A204.1 (cell line): Measurements from ENCODE around the gene ANO6.
"Not testable (repeated sequence)": the region's sequence is repeated elsewhere in the genome, so short reads cannot be mapped to it uniquely, and the experiment has no call there.

Experiments used
- FAIRE-seq: peaks from 2 replicates; lab custom pipeline; 2012; peaks lifted over from hg19 to GRCh38; lab: Jason Lieb, UNC

ANO6 gene

DNA sequence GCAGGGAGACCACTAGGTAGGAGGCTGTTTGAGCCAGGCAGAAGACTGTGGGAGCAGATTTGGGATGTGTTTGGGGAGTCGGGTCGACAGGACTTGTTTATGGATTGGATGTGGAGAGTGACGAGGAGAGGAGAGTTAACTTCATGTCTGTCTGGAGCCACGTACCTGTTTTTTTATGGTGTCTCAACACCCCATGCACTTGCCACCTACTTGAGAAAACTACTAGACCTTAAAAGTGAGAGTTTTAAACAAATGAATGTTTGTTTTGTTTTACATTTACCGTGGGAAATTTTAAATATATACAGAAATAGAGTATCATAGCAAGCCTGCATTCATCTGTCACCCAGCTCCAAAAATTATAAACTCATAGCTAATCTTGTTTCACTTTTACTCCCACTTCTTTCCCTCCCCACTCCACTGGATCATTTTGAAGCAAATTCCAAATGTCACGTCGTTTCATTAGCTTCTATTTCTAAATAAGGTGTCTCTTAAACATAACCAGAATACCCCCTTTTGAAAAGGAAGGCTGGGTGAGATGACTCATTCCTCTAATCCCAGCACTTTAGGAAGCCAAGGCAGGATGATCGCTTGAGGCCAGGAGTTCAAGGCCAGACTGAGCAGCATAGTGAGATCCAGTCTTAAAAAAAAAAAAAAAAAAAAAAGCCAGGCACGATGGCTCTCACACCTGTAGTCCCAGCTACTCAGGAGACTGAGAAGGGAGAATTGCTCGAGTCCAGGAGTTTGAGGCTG is 136.2 kb downstream of the ANO6 start:
- FAIRE-seq: no peak

DNA sequence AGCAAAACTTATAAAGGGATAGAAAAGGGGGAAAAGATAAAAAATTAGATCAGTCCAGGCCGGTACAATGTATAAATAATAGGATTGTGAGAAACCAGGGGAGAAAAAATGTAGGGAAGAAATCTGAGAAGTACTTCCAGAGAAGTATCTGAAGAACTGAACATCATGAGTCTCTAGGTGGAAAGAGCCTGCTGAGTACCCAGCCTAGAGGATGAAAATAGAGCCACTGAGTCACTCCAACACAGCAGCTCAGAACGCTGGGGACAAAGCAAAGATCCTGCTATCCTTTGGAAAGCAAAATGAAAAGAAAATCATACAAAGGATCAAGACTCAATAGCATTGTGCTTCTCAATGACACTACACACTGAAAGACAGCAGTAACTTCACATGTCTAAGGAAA is 138.0 kb downstream of the ANO6 start:
- FAIRE-seq: no peak

DNA sequence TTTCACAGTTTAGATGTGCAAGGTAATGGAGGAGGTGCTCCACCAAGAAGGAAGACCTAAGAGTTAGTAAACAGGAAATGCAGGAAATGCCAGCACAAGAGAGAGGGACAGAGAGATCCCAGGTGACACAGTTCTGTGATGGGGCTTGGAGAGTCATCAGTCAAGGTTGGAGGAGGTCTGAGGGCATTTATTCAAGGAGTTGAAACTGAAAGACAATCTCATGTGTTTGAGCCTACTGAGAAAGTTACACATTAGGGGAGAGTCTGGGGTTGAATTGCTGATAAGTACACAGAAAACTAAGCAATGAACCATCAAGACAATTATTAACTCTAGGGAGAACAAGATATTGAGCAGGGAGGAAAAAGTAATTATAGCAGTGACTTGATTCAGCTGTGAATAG is 138.5 kb downstream of the ANO6 start:
- no peak for FAIRE-seq

DNA sequence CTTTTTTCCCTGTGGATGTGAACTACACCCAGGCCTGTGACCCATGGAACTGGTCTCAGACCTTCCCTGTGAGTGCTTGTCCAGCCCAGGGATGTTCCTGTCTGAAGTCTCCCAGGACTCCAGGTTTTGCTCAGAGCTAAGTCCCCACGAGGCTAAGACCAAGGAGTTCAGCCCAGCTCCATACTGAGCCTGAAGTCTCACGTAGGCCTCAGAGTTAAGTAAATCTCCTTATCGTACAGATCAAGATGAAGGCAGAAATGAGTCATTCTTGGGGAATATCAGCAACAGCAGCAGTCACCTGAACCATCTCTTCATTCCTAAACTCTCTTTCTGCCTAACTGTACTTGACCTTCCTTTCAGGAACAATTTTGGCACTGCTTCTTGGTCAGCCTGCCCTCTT is 139.8 kb downstream of the ANO6 start:
- FAIRE-seq: no peak

DNA sequence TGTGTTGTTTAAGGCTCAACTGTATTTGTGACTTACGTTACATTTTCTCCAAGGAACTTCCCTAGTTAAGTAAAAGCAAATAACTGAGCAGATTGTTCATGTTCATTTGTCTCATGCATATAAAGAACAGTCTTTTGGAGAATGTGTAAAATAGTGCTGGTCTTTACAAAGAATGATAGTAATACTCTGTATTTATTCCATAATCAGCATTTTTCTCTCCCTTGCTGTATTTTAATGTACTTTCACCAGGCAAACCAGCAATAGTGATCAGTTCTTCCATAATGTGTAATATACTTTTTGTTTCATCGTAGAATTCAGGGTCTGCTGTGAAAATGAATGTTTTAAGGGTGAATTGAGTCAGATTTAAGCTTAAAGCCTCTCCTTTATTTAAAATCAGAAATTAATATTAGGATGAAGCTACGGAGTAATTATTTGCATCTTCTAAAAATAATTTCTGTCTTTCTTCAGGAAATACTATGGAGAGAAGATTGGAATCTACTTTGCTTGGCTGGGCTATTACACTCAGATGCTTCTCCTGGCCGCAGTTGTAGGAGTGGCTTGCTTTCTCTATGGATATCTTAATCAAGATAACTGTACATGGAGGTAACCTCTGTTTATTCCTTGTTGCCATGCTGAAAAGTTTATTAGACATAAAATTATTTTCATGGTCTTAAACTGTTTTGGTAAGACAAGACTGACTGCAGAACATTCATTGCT is 141.1 kb downstream of the ANO6 start:
- FAIRE-seq: no peak

DNA sequence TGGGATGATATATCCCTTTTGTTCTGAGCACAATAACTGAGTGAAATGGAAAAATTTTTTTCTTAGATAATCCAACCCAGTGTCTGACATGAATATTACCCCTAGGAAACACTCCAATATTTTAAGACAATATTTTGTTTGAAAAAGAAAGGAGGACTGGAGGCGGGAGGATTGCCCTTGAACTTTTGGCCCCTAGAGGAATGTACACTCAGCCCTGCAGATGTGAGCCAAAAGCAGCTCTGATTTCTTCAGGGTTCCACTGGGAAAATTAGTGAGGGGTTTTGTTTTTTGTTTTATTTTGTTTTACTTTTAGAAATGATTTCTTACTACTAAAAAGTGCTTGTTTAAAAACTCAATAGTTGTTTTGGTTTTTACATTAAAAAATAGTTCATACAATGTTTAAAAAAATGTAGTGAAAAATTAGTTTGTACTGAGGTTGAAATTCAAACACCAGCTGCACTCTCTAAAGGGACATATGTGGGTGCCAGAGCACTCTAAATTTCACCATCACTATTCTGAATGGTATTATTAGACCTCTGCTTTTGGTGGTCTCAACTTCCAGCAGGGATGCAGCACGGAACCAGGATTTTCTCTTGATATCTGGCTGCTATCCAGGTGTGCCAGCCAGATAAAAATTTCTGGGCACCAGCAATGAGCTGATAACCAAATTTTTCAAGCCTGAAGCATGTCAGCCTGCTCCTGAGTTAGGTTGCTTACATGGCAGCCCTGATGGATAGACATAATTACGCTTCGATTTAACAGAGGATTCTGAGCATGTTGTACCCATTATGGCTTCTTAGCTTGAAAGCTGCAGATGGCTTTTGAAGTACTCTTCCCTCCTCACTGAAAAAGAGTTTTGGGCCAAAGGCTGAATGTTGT is 141.9 kb downstream of the ANO6 start:
- FAIRE-seq: no peak

DNA sequence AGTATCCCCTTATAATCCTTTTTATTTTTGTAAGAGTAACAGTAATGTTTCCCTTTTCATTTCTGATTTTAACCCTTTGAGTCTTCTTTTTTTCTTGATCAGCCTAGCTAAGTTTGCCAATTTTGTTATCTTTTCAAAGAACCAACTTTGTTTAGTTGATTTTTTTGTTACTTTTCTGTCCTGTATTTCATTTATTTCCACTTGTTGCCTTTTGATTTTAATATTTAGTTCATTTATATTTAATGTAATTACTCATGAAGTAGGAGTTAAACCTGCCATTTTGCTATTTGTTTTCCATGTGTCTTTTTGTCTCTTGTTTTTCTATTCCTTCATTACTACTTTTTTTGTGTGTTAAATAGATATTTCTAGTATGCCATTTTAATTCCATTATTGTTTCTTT is 146.4 kb downstream of the ANO6 start:
- no peak for FAIRE-seq

DNA sequence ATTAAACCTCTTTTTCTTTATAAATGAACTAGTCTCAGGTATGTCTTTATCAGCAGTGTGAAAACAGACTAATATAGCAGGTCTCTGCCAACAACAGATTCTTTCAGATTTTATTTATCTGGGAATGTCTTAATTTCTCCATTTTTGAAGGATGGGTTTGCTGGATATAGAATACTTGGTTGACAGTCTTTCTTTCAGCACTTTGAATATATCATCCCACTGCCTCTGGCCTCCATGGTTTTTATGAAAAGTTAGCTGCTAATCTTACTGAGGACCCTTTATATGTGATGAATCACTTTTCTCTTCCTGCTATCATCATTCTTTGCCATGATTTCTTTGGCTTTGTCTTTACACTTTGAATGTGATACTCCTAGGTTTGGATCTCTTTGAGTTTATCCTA is 148.0 kb downstream of the ANO6 start:
- FAIRE-seq: no peak

DNA sequence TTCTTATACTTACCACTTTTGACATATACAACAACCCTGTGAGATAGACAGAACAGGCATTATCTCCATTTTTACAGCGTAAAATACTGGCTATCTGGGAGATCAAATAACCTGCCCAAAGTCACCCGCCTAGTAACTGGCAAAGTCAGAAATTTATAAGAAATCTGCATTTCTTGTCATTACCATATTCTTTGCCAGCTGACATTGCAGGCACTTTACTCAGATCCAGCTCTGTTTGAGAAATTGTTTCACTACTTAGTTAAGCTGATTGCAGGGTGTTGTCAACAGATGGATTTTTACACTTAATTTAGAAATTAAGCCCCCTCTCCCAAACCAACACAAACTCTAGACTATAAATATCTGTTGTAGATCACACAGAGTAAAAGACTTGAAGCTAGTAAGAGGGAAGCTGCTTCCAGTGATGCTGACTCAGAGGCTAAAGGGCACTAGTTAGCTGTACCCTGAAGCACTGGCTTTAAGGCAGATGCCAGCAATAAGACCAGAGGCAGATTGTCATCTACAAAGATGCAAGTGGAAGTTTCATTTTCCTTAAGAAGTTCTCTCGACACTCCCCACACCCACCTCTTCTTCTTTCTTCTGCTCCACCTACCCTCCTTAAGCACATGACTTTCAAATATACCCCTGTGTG is 153.1 kb downstream of the ANO6 start:
- no peak for FAIRE-seq

DNA sequence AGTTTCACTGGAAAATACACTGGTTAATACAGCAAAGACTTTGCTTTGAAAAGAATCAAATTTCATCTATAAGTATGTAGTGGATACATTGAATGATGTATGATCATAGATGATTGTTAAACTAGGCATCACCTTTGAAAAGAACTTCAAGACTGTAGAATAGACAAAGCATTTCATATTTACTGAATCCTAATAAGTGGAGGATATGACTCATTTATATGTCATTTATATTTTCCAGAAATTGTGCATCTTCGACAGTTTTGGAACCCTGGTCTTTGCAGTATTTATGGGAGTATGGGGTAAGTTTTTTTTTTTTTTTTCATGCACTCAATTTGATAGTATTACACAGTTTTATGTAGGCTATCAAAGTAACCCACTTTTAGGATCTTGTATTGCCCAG is 161.9 kb downstream of the ANO6 start:
- FAIRE-seq: no peak

DNA sequence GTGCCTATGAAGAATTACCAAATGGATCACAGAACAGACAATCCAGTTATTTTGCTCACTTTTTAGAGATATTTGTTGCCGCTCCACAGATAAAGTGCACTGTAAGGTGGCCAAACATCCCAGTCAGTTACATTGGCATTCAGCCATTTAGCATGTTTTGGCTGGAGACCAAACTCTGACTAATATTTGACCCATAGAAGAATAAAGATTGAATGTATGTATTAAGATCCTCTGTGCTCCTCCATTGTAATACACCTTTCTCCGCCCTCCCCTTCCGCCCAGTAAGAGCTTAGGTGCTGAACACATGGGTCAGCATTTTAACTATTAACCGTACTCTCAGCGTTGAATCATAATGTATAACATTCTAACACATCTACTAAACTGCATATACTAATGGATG is 163.4 kb downstream of the ANO6 start:
- FAIRE-seq: no peak

DNA sequence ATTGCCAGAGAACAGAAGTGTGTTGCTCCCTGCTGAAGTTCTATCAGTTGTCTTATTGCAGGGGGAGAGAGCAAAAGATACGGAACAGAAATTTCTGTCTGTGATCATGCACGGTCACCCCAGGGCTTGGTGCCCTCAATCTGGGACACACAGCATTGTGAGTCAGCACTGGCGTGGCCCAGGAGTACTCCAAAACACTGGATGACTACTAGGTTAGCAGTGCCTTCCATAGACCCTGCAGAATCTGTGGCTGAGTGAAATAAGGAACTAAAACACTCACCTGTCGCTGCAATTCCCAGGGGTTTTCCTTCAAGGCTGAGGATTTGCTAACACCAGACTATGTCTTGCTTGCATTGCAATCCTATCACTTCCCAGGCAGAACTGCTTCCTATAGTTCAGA is 165.5 kb downstream of the ANO6 start:
- FAIRE-seq: no peak

DNA sequence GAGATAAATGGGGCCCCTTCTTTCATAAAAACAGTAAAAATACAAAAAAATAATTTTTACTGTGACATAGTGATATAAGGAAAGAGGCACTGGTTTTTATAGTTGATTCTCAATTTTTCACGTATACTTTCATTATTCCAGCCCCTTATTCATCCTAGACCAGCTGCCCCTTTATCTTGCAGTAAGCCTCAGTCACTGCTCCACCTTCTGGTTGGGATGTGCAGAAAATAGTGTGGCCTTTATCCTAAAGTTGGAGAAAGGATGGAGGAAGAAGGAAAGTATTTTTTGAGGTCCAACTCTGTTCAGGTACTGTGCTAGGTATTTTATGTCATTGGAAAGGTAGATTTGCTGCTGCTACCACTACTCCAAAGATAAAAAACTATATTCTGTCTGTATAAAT is 172.7 kb downstream of the ANO6 start:
- peak; percentile 29 for FAIRE-seq

DNA sequence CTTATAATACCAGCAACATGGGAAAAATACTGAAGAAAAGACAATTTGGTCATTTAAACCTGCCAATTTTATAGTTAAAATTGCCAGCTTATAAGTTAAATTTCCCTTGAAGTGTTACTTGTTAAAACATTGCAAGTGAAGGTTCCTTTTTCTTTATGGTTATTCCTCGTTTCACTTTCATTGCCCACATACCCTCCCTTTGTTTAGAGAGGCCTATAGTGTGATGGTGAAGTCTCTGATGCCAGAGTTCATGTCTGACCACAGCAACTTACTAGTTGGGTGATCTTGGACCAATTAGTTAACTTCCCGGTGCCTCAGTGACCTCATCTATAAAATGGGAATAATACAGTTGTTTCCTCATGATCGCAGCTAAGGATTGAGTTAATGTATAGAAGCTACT is 173.5 kb downstream of the ANO6 start:
- no peak for FAIRE-seq

DNA sequence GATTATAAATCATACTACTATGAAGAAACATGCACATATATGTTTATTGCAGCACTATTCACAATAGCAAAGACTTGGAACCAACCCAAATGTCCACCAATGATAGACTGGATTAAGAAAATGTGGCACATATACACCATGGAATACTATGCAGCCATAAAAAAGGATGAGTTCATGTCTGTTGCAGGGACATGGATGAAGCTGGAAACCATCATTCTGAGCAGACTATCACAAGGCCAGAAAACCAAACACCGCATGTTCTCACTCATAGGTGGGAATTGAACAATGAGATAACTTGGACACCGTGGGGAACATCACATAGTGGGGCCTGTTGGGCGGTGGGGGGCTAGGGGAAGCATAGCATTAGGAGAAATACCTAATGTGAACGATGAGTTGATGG is 181.6 kb downstream of the ANO6 start:
- not testable (repeated sequence) for FAIRE-seq

DNA sequence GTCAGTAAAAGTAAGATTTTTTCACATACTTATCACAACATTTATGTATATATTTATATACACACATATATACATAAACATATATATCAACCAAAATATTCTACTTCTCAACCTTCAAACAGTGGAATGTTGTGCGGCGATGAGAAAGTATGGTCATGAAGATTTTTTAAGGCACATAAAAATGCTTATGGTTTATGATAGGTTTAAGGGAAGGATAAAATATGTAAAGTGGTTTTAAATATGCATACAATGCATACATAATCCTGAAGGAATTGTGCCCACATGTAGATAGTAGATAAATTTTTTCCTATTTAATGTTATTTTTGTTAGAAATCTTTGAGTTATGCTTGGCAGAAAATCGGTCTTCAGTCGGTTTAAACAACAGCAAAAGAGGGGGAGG is 182.7 kb downstream of the ANO6 start:
- FAIRE-seq: no peak

DNA sequence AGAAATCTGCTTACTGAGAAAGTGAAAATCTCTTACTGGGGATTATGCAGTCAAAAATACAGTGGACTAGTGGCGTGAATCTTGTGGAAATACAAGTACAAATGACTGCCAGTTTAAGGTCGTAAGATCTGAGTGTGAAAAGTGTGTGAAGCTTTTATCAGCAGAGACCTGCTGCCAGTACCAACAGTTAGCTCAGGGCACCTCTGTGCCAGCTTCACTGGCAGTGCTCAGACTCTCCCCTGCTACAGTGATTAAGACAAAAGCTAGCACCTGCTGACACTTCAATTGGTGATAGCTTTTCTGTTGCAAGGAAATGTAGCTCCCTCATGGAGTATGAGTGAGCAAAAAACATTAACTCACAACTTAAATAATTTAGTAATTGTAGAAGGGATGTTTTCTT is 185.1 kb downstream of the ANO6 start:
- FAIRE-seq: no peak

DNA sequence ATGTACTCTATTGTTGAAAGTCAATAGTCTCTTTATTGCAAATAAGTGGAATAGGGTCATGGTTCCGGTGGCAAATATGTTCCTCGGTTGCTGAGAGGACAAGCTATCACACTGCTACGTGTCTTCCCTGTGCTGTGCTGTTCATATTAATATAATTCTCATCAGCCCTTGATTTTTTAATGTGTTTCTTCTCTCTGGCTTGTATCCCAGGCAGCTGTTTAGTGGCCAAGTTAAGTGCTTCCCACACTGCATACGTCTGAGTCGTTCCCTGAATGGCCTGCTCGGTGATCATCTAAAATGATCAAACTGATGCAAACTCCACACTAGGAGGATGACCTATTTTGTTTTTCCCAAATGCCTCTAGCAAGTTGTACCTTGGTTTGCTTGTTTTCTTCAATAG is 186.4 kb downstream of the ANO6 start:
- no peak for FAIRE-seq

DNA sequence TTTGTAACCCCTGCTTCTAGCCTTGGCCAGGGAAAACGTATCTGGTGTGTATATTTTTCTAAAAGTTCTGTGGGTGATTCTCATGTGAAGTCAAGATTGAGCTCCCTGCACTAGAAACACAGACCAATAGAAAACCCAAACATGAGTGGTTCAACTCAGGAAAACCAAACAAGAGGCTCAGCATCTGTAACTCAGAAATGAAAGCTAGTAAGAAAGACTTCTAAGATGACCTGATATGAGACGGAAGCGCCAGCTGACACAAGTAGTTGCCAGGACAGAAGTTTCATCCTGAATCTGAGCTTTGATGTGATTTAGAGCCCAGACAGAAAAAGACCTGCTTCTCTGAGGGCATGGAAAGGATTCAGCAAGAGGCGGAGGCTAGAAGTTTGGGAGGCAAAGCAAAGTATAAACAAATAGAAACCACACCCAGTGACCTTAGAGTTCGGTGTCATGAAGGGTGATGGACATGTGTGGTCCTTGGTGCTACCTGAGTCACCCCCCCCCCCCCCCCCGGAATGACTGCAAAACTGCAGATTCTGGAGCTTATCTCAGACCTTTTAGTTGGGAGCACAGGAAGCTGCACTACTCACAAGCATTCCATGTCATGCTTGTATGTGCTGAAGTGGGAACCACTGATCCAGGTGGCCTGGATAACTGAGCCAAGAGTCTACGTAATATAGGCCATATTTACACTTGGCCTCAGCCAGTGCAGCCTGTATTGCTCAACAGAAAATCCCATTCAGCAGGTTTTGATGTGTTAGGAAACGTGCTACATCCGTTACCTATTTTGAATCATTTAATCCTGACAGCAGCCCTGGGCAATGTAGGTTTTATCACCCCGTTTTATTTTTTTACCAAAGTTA is 191.3 kb downstream of the ANO6 start:
- no peak for FAIRE-seq

DNA sequence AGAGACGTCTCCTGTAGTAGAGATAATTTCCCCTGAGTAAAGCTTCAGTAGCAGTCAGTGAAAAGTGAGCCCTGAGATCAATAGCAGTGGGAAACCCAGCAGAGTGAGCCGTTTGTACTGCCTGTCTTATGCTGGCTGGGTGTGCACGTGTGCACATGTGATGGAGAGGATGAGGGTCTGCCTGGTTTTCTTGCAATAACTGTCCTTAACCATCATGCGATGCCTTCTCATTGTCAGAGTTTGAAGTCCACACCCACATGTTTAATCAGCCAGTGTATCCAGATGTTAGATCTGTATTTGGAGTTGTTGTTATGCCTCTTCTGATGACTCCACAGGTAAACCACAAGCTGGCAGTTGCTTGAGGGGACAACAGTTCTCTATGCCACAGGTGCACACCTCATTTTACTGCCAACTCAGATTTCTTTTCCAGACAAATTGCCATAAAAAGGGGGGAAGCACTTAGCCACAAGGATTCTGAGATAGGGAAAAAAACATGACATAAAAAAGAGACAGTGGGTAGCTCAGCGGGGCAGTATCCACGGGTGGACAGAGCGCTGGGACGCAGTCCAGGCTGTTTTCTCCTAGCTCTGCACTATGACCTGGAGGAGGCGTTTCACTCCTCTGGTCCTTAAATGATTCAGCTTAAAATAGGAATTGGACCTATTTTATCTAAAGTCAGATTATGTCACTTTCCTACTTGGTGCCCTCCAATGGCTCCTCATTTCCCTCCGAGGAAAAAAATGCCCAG is 192.3 kb downstream of the ANO6 start:
- FAIRE-seq: no peak

DNA sequence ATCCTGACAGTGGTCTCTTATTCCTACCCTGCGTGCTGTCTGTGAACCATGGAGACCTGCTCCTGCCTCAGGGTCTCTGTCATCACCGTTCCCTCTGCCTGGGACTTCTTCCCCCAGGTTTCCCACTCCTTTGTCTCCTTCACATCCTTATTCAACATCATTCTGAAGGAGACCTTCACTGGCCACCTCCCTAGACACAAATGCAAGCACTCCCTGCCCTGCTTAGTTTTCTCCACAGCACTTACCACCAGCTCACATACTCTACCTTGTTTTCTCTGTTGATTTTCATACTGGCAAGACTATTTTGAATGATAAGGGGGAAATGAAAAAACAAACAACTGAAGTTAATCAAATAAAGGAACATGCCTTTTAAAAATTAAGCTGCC is 192.8 kb downstream of the ANO6 start:
- no peak for FAIRE-seq
